Caki2 (cell line): Measurements from ENCODE around the gene XYLT1. TPM values are rescaled to one million over a fixed set of nuclear protein-coding genes. Genes with fewer than 3 reads are reported as not detected.

Source experiments
- DNase-seq: peaks from one replicate; pipeline ENCODE4 v3.0.0-alpha.2; 2015; ENCODE audit warnings: low read depth
- in situ Hi-C: cut with HindIII; loops from 2 replicates; pipeline ENCODE4 v1.10.0; 2016; ENCODE audit warnings: low sequenced_read_pairs, low pct_unique_long_range_greater_than_20kb, mixed read lengths
- total RNA-seq: library from RNA; depleted of rRNA; stranded (reverse); fragments of >200 nt; shearing (Covaris generic); gene quantifications from 2 replicates; pipeline ENCODE4 v1.2.3, GENCODE V29; 2014; ENCODE audit warnings: low replicate concordance

XYLT1 gene
- total RNA-seq, 1 experiment from 2014 or later: 5.8 TPM

DNA sequence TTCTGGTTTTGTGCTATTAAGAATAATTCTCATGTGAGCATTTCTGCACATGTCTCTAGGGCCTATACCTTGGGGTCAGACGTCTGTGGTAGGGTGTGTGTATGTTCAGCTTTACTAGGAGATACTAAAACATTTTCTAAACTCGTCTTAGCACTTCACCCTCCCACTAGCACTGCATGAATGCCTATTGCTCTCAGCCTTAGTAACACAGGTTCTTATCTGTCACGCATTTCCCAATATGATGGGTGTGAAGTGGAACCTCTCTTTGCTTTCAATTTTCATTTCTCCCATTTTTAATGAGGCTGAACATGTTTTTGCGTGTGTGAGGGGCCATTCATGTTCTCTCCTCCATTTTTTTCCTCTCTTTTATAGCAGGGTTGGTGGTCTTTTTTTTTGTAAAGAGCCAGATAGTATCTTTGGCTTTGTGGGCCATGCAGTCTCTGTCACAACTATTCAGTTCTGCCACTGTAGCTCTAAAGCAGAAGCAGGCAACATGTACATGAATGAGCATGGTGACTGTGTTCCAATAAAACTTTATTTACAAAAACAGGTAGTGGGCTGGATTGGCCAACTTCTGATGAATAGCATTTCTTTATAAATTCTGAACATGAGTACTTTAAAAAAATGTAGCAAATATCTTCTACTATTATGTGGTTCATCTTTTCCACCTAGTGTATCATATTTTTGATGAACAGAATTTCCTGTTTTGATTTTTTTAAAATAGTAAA, 354.0 kb downstream of the XYLT1 start:
- DNase-seq: no peak
- in situ Hi-C loops: no loop called here

GRCh38 chr16:17109413-17109812, 361.3 kb downstream of the XYLT1 start:
- no peak for DNase-seq
- in situ Hi-C loops: no loop called here

DNA sequence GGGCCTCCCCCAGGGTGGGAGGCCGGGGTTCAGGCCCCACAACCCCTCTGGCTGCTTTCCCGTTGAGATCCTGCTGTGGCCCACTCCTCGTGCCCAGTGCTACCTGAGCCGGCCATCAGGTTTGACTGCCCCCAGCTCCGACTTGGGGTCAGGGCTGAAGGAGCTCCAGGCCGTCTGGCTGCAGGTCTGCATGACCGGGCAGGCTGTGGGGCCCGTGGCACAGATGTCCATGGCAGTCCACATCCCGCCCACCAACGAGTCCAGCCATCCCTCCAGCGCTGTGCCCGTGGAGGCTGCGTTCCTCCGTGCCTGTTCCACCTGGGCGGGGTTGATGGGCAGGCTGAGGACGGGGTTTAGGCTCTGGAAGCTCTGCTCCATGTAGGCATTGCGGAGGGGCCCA, 362.2 kb downstream of the XYLT1 start:
- no peak for DNase-seq
- in situ Hi-C loops: no loop called here

DNA sequence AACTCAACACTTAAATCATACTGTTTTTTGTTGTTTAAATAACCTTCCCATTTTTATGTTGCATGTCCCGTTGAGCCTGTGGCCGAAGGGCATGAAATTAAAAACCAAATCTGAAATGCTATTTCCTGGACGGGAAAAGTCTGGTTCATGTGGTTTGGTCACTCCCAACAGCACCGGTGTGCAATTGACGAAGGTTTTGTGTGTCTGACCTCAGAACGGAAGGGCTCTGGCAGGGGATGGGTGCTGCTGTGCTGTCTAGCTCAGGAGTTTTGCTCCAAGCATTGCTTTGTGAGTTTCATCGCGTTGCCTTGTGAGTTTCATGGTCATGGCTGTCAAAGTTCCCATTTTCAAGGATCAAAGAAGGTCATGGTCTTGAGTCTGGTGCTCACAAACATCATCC, 363.3 kb downstream of the XYLT1 start:
- in situ Hi-C loops: no loop called here
- no peak for DNase-seq

DNA sequence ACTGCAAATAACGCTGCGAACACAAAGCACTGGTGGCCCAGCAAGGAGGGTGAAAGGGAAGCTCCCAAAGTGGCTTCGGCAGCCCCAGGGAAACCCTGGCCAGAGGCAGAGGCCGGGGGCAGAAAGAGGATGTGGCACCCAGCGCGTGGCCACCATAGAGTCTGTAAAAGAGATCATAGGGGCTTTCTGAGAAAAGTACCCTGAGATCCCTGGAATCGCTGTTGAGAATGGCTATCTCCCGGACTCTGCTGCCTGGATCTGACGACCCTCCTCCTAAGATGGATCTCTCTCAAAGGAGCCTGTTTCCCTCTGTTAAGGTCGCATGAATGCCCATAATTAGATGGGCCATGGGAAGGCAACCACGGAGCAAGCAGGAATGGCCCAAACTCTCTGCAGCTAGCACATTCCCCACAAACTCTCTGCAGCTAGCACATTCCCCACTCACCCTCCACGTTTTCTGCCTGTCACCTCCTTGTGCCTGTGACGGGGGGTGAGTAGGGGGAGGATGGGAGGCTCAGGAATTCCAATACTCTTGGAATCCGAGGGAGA, 364.4 kb downstream of the XYLT1 start:
- DNase-seq: no peak
- in situ Hi-C loops: no loop called here

GRCh38 chr16:17105239-17105797, 365.4 kb downstream of the XYLT1 start:
- in situ Hi-C loops: no loop called here

GRCh38 chr16:17104654-17105053, 366.1 kb downstream of the XYLT1 start:
- DNase-seq: no peak
- in situ Hi-C loops: no loop called here

More at GRCh38 chr16:17105239-17105797, 365.4 kb downstream of the XYLT1 start:
- no peak for DNase-seq

DNA sequence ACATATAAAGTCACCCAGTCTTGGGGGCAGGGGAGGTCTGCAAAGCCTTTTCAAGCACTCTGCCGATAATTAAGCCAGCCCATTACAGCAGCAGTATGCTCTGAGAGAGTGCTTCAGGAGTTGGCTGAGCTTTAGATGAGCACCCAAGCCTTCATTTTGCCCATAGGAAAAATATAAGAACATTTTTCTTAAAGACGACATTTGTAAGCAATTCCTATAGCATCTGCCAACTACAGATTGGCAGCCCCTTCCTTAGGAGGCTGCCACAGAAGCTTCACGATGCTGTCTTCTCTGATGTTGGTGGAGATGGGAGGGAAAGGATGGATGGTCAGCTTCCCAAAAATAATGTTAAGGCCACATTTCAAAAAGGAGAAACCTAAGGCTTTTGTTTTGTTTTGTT, 367.5 kb downstream of the XYLT1 start:
- in situ Hi-C loops: no loop called here
- no peak for DNase-seq

- in situ Hi-C loops: no loop called here
- DNase-seq: peak; percentile 14
Observed at GRCh38 chr16:17101646-17102045, 369.1 kb downstream of the XYLT1 start.

GRCh38 chr16:17098685-17099084, 372.1 kb downstream of the XYLT1 start:
- in situ Hi-C loops: no loop called here
- no peak for DNase-seq

GRCh38 chr16:17084130-17084529, 386.6 kb downstream of the XYLT1 start:
- no peak for DNase-seq
- in situ Hi-C loops: no loop called here

GRCh38 chr16:17083628-17084027, 387.1 kb downstream of the XYLT1 start:
- DNase-seq: no peak
- in situ Hi-C loops: no loop called here

DNA sequence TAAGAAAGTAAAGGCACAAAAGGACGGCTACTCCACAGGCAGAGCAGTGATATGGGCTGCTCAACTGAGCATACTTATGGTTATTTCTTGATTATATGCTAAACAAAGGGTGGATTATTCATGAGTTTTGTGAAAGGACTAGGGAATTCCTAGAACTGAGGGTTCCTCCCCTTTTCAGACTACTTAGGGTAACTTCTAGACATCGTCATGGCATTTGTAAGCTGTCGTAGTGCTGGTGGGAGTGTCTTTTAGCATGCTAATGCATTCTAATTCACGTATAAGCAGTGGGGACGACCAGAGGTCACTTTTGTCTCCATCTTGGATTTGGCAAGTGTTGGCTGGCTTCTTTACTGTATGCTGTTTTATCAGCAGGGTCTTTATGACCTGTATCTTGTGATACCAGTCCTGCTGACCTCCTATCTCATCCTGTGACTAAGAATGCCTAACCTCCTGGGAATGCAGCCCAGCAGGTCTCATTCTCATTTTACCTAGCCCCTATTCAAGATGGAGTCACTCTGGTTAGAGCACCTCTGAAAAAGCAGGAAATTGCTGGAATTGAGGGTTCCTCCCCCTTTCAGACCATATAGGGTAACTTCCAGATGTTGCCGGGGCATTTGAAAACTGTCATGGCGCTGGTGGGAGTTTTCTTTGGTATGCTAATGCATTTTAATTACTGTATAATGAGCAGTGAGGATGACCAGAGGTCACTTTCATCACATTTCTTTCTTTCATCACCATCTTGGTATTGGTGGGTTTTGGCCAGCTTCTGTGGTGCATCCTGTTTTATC, 388.5 kb downstream of the XYLT1 start:
- no peak for DNase-seq
- in situ Hi-C loops: no loop called here

DNA sequence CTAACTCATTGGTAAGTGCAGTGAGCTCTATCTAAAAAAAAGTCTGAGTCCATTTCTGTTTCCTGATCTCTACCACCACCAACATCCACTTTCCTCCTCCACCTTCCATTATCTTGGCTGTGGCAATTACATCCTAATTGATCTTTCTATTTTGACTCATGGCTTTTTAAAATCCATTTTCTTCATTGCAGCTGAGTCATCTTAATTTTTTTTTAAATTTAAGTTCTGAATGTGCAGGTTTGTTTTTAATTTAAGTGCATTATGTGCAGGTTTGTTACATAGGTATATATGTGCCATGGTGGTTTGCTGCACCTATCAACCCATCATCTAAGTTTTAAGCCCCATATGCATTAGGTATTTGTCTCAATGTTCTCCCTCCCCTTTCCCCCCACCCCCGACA, 390.7 kb downstream of the XYLT1 start:
- no peak for DNase-seq
- in situ Hi-C loops: no loop called here

DNA sequence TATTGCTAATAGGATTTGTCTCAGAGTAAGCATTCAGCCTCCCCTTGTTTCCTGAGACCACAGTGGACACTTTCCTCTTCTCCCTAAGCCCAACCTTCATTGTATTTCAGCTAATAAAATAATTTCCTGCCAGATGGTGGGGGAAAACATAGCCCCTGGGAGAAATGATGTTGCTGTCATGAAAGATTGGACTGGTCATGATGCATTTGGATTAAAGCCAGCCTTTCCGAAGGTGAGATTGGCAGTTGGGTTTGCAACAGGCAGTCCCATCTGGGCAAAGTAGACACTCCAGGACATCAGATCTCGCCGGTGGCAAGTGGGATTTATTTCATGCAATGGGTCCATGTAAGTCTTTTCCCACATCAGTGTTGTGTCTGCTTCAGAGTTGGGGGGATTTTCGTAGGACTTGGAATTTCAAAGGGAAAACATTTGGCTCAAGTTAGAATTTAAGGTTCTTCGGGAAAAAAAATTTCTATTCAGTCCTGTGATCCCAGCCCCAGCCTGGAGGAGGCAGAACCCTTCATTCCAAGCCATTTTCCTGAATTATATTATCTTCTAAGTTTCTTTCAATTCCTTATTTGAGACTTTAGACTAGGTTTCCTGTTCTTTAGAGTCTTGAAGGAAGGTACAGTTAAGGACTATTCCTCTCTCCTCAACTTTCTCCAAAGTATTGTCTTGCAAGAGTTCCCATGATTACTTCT, 391.7 kb downstream of the XYLT1 start:
- no peak for DNase-seq
- in situ Hi-C loops: no loop called here

DNA sequence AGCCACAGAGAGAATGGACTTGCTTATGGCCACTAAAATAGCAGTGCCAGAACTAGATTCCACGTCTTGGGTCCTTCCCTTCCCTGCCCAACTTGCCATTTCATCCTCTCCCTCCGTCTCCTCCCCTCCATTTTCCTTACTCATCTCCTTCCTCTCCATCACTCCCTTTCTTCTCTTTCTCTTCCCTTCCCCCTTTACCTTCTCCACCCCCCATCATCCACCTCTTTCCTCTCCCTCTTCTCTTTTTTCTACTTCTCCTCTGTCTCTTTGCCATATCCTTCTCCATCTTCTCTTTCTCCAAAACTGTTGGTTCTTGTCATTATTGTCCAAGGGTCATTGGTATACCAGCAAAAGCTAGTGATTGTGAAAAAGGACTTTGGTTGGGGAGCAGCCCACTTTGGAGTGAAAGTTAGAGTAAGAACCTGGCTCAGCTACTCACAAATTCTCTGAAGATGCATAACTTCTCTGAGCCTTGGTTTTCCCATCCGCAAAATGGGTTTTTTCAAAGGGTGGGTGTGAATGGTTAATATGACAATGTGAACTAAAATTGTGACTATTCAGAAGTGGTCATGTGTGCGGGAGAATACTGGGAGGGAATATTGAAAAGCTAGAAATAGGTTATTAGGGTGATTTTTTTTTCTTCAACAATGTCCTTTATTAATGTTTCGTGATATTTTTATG, 393.8 kb downstream of the XYLT1 start:
- in situ Hi-C loops: no loop called here
- DNase-seq: no peak

- in situ Hi-C loops: no loop called here
- DNase-seq: no peak
Observed at GRCh38 chr16:17076092-17076754, 394.5 kb downstream of the XYLT1 start.

DNA sequence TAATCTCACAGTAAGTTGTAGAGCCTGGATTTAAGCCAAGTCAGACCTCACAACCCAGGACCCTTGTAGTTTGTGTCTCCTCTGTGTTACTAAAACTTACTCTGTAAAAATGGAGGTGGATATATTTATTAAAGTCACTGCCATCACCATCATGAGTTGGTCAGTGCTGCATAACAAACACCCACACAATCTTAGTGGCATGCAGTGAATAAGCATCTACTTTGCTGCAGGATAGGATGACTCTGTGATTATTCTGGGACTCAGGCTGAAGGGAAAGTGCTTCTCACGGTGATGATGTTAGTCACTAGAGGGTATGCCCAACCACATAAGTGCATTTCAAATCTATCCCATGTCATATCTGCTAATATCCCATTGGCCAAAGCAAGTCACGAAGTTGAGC, 398.7 kb downstream of the XYLT1 start:
- DNase-seq: no peak
- in situ Hi-C loops: no loop called here
